Stomach smooth muscle (tissue), 2 donors: ENCODE results near the gene TCFL5.
A peak's percentile ranks its signal among the peaks of the same experiment; 100 is the strongest.

Source experiments
- H3K27ac ChIP-seq: one replicate; pipeline ENCODE4 v1.7.0; 2013; ENCODE audit warnings: mild to moderate bottlenecking, low read length, inconsistent platforms
- H3K27me3 ChIP-seq, 2 donors: one replicate each; pipeline ENCODE4 v1.7.0; 2013; ENCODE audit warnings: low read length in 2 of 2; ENCODE audit not compliant: insufficient read depth in 2 of 2, control insufficient read depth in 1 of 2
- H3K36me3 ChIP-seq, 2 donors: one replicate each; pipeline ENCODE4 v1.7.0; 2013; ENCODE audit warnings: low read length in 2 of 2; ENCODE audit not compliant: control insufficient read depth in 2 of 2, insufficient read depth in 2 of 2
- H3K4me1 ChIP-seq: one replicate; pipeline ENCODE4 v1.7.0; 2013; ENCODE audit warnings: low read length; ENCODE audit not compliant: control insufficient read depth, insufficient read depth
- H3K4me3 ChIP-seq, 2 donors: one replicate each; pipeline ENCODE4 v1.7.0; 2013; ENCODE audit warnings: low read length in 2 of 2
- H3K9ac ChIP-seq, 2 donors: one replicate each; pipeline ENCODE4 v1.7.0; 2013; ENCODE audit warnings: low read length in 2 of 2, mild to moderate bottlenecking in 1 of 2
- H3K9me3 ChIP-seq, 2 donors: one replicate each; pipeline ENCODE4 v1.7.0; 2013; ENCODE audit warnings: low read length in 2 of 2; ENCODE audit not compliant: control insufficient read depth in 2 of 2
- donor health status: healthy.
- donor health status: Pancreatic carcinoma.

TCFL5 gene

GRCh38 chr20:62818592-62819493 is 42.8 kb downstream of the TCFL5 start:
- H3K27ac ChIP-seq: no peak overlapping the region
- no peaks in the 10 kb centered on the region for H3K36me3 ChIP-seq
- no peak overlapping the region for H3K4me3 ChIP-seq
- no peaks in the 10 kb centered on the region for H3K9me3 ChIP-seq
- H3K27me3 ChIP-seq: peaks cover 38 to 52% of the 10 kb centered on the region in 2 donors
- no peak overlapping the region for H3K9ac ChIP-seq
- H3K4me1 ChIP-seq: peaks cover 35% of the 10 kb centered on the region

- Histone ChIP-seq H3K9ac (no peak overlapping the region), H3K27me3 (peaks cover 38 to 52% of the 10 kb centered on the region in 2 donors), H3K36me3 (no peaks in the 10 kb centered on the region), H3K9me3 (no peaks in the 10 kb centered on the region), H3K4me3 (no peak overlapping the region), H3K4me1 (peaks cover 35% of the 10 kb centered on the region), H3K27ac (no peak overlapping the region)
Observed at GRCh38 chr20:62817975-62818591, 43.5 kb downstream of the TCFL5 start.

- Histone ChIP-seq H3K4me1 (peaks cover 35% of the 10 kb centered on the region), H3K27ac (no peak within 1 kb of the TSS), H3K9me3 (no peaks in the 10 kb centered on the region), H3K36me3 (no peaks in the 10 kb centered on the region), H3K4me3 (peak within 1 kb of the TSS; percentile 22 to 52), H3K27me3 (peaks cover 38 to 52% of the 10 kb centered on the region in 2 donors), H3K9ac (no peak within 1 kb of the TSS)
Observed at GRCh38 chr20:62816884-62817873, 44.4 kb downstream of the TCFL5 start, which contains the start of gene COL9A3. Gene COL9A3 (plus strand): TSS chr20:62817050. CDS start chr20:62817065, 15 bp downstream.

- peaks cover 38 to 52% of the 10 kb centered on the region in 2 donors for H3K27me3 ChIP-seq
- H3K36me3 ChIP-seq: peaks cover 4% of the 10 kb centered on the region in 2 donors
- H3K4me1 ChIP-seq: peaks cover 35% of the 10 kb centered on the region
- no peak overlapping the region for H3K27ac ChIP-seq
- H3K4me3 ChIP-seq: peak overlapping the region; percentile 22 to 52
- H3K9ac ChIP-seq: no peak overlapping the region
- no peaks in the 10 kb centered on the region for H3K9me3 ChIP-seq
Observed at GRCh38 chr20:62816031-62816883, 45.4 kb downstream of the TCFL5 start.

- no peaks in the 10 kb centered on the region for H3K9me3 ChIP-seq
- H3K27ac ChIP-seq: no peak overlapping the region
- peaks cover 4 to 9% of the 10 kb centered on the region in 2 donors for H3K36me3 ChIP-seq
- H3K27me3 ChIP-seq: peaks cover 38 to 52% of the 10 kb centered on the region in 2 donors
- H3K4me3 ChIP-seq: peak overlapping the region in 1 of 2 donors; percentile 15
- no peak overlapping the region for H3K9ac ChIP-seq
- peaks cover 35% of the 10 kb centered on the region for H3K4me1 ChIP-seq
Observed at GRCh38 chr20:62815066-62815991, 46.3 kb downstream of the TCFL5 start.

GRCh38 chr20:62814709-62815065 is 46.9 kb downstream of the TCFL5 start:
- Histone ChIP-seq H3K9ac (no peak overlapping the region), H3K27me3 (peaks cover 32 to 51% of the 10 kb centered on the region in 2 donors), H3K9me3 (no peaks in the 10 kb centered on the region), H3K4me3 (no peak overlapping the region), H3K27ac (no peak overlapping the region), H3K4me1 (peaks cover 35% of the 10 kb centered on the region), H3K36me3 (peaks cover 5 to 15% of the 10 kb centered on the region in 2 donors)

GRCh38 chr20:62814060-62814708 is 47.4 kb downstream of the TCFL5 start:
- Histone ChIP-seq H3K36me3 (peaks cover 10 to 20% of the 10 kb centered on the region in 2 donors), H3K27me3 (peaks cover 30 to 46% of the 10 kb centered on the region in 2 donors), H3K9me3 (no peaks in the 10 kb centered on the region), H3K27ac (no peak overlapping the region), H3K9ac (no peak overlapping the region), H3K4me1 (peaks cover 32% of the 10 kb centered on the region), H3K4me3 (no peak overlapping the region)

GRCh38 chr20:62813588-62813987 is 48.0 kb downstream of the TCFL5 start:
- Histone ChIP-seq H3K36me3 (peaks cover 12 to 23% of the 10 kb centered on the region in 2 donors), H3K9me3 (no peaks in the 10 kb centered on the region), H3K4me3 (no peak overlapping the region), H3K9ac (no peak overlapping the region), H3K4me1 (peaks cover 26% of the 10 kb centered on the region), H3K27ac (no peak overlapping the region), H3K27me3 (peaks cover 26 to 40% of the 10 kb centered on the region in 2 donors)

- Histone ChIP-seq H3K27ac (no peak overlapping the region), H3K27me3 (peaks cover 21 to 34% of the 10 kb centered on the region in 2 donors), H3K36me3 (peaks cover 15 to 25% of the 10 kb centered on the region in 2 donors), H3K4me1 (peaks cover 24% of the 10 kb centered on the region), H3K9ac (no peak overlapping the region), H3K9me3 (no peaks in the 10 kb centered on the region), H3K4me3 (no peak overlapping the region)
Observed at GRCh38 chr20:62812907-62813200, 48.8 kb downstream of the TCFL5 start.
